Ovary (tissue), 3 donors: ENCODE results near the gene TRUB1.

Experiments
- CTCF ChIP-seq, 3 donors: fragments of 450-650 bp in 2 of 3; fragments of 200-600 bp in 1 of 3; IDR thresholded peaks; one replicate each; pipeline versions ENCODE4 v1.5.1 to v1.8.0; 2016 to 2022; ENCODE audit warnings: antibody characterized with exemption in 3 of 3, mild to moderate bottlenecking in 1 of 3
- EP300 ChIP-seq: sonication (generic); formaldehyde crosslinking; IDR thresholded peaks from one replicate; pipeline ENCODE4 v1.6.1; 2017; ENCODE audit warnings: antibody characterized with exemption
- donor health status: DM: no; HTN: no; CAD: no.

- TF ChIP-seq CTCF (IDR thresholded peaks at IDR 0.05) (no peak), EP300 (no peak)
Measured at GRCh38 chr10:115003396-115003795, 65.4 kb downstream of the TRUB1 start.
